Middle frontal gyrus (tissue), 1 donor: Measurements from ENCODE around the gene RAI1.

Experiments
- DNase-seq: peaks from one replicate; pipeline ENCODE4 v3.0.0-alpha.2; 2015; ENCODE audit warnings: low spot score; ENCODE audit errors: extremely low spot score

The RAI1 gene

GRCh38 chr17:17859909-17860765 is 178.9 kb downstream of the RAI1 start:
- DNase-seq = peak; percentile 54

- no peak for DNase-seq
These were observed 179.5 kb downstream of the RAI1 start for GRCh38 chr17:17860766-17861107.
